ENCODE results near the gene TFB2M.
A peak's percentile ranks its signal among the peaks of the same experiment; 100 is the strongest.

TFB2M gene

DNA sequence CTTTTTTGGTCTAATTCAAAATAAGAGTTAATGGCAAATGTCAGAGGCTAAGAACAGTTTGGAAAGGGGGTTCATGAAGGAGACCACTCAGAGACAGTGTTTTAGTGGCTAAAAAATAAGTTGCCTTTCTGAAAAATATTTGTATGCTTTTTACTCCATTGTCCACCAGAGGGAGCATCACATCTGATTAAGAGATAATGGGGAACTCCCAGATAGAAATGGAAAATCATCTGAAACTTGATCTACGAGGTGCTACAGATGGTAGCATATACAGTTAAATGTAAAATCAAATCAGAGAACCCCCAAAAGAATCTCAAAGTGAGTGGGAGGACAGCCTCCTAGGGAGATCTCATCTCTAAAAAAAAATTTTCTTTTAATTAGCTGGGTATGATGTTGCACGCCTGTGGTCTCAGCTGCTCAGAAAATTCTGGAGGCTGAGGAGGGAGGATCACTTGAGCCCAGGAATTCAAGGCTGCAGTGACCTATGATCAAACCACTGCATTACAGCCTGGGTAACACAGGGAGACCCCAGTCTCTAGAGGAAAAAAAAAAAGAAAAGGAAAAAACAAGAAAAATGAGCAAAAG is 68.6 kb downstream of the TFB2M start:
- Histone ChIP-seq H3K4me2 (ENCODE audit: low read depth, low read length, poor library complexity, severe bottlenecking) (no peak overlapping the region), H2AFZ (ENCODE audit: low read length) (no peak overlapping the region), H3F3A (ENCODE audit: low read depth) (no peaks in the 10 kb centered on the region), H3K4me1 (ENCODE audit: insufficient read depth, low read length, poor library complexity, severe bottlenecking) (peaks cover 5% of the 10 kb centered on the region), H4K20me1 (ENCODE audit: insufficient read depth, low read length, poor library complexity, severe bottlenecking) (peaks cover 7% of the 10 kb centered on the region), H3K79me2 (ENCODE audit: insufficient read depth, low read length) (peaks cover 34% of the 10 kb centered on the region), H3K9ac (ENCODE audit: low read depth, low read length, poor library complexity, severe bottlenecking) (no peak overlapping the region), H3K9me3 (ENCODE audit: insufficient read depth, low read depth, low read length) (no peaks in the 10 kb centered on the region), H3K9me2 (replicated peaks; ENCODE audit: low read depth, low read length) (no peaks in the 10 kb centered on the region), H3K36me3 (ENCODE audit: insufficient read depth, low read length) (no peaks in the 10 kb centered on the region), H3K4me3 (ENCODE audit: low read length, poor library complexity, severe bottlenecking) (no peak overlapping the region), H3K27me3 (ENCODE audit: insufficient read depth, low read length, poor library complexity, severe bottlenecking) (no peaks in the 10 kb centered on the region)
- TF ChIP-seq EZH2phosphoT487 (IDR thresholded peaks at IDR 0.05; ENCODE audit: borderline replicate concordance) = no peak
- TF ChIP-seq, protein P1, sequence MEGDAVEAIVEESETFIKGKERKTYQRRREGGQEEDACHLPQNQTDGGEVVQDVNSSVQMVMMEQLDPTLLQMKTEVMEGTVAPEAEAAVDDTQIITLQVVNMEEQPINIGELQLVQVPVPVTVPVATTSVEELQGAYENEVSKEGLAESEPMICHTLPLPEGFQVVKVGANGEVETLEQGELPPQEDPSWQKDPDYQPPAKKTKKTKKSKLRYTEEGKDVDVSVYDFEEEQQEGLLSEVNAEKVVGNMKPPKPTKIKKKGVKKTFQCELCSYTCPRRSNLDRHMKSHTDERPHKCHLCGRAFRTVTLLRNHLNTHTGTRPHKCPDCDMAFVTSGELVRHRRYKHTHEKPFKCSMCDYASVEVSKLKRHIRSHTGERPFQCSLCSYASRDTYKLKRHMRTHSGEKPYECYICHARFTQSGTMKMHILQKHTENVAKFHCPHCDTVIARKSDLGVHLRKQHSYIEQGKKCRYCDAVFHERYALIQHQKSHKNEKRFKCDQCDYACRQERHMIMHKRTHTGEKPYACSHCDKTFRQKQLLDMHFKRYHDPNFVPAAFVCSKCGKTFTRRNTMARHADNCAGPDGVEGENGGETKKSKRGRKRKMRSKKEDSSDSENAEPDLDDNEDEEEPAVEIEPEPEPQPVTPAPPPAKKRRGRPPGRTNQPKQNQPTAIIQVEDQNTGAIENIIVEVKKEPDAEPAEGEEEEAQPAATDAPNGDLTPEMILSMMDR (conservative IDR thresholded peaks at IDR 0.05; ENCODE audit: low read length) = peak; percentile 80

DNA sequence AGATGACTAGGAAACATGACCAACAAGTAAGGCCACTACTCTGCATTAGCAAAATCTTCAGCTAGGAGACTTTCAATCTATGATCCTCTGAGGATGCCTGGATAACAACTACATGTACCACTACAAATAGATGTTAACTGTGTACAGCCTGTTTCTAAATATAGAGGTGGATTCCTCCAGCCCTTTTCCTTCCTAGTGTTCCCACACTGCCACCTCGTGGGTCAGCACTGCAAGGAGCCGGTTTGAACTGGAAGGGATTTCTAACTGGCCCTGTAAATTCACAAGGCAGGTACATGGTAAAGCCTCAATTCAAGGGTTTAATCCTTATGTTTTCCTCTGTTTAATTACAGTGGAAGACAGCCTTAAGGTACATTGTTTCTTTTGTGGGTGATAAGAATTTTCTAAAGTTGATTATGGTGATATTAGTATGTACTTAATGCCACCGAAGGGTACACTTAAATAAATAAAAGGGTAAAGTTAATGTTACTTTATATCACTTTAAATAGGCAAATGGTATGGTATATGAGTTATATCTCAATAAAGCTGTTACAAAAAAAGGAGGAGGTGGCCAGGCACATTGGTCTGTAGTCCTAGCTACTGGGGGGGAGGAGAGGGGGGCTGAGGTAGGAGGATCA is 73.3 kb downstream of the TFB2M start:
- H3K9ac ChIP-seq (ENCODE audit: low read depth, low read length, poor library complexity, severe bottlenecking) = peak overlapping the region; percentile 24
- H3K4me1 ChIP-seq (ENCODE audit: insufficient read depth, low read length, poor library complexity, severe bottlenecking) = peaks cover 8% of the 10 kb centered on the region
- no peaks in the 10 kb centered on the region for H3K9me3 ChIP-seq (ENCODE audit: insufficient read depth, low read depth, low read length)
- peaks cover 37% of the 10 kb centered on the region for H3K79me2 ChIP-seq (ENCODE audit: insufficient read depth, low read length)
- peak overlapping the region; percentile 41 for H3K4me2 ChIP-seq (ENCODE audit: low read depth, low read length, poor library complexity, severe bottlenecking)
- TF ChIP-seq EZH2phosphoT487 (IDR thresholded peaks at IDR 0.05; ENCODE audit: borderline replicate concordance) = no peak
- TF ChIP-seq, protein P1 (conservative IDR thresholded peaks at IDR 0.05; ENCODE audit: low read length) = peak; percentile 90
- no peak overlapping the region for H2AFZ ChIP-seq (ENCODE audit: low read length)
- no peak overlapping the region for H3K4me3 ChIP-seq (ENCODE audit: low read length, poor library complexity, severe bottlenecking)
- H3K36me3 ChIP-seq (ENCODE audit: insufficient read depth, low read length) = no peaks in the 10 kb centered on the region
- H3K27me3 ChIP-seq (ENCODE audit: insufficient read depth, low read length, poor library complexity, severe bottlenecking) = no peaks in the 10 kb centered on the region
- H3K9me2 ChIP-seq (replicated peaks; ENCODE audit: low read depth, low read length) = no peaks in the 10 kb centered on the region
- no peaks in the 10 kb centered on the region for H3F3A ChIP-seq (ENCODE audit: low read depth)
- H4K20me1 ChIP-seq (ENCODE audit: insufficient read depth, low read length, poor library complexity, severe bottlenecking) = peaks cover 5% of the 10 kb centered on the region

- H4K20me1 ChIP-seq (ENCODE audit: insufficient read depth, low read length, poor library complexity, severe bottlenecking) = no peaks in the 10 kb centered on the region
These were observed 74.5 kb downstream of the TFB2M start for GRCh38 chr1:246491551-246492053.

More at GRCh38 chr1:246491551-246492053, 74.5 kb downstream of the TFB2M start:
- H3K4me1 ChIP-seq (ENCODE audit: insufficient read depth, low read length, poor library complexity, severe bottlenecking) = peaks cover 5% of the 10 kb centered on the region
- H3K4me2 ChIP-seq (ENCODE audit: low read depth, low read length, poor library complexity, severe bottlenecking) = no peak overlapping the region
- peaks cover 38% of the 10 kb centered on the region for H3K79me2 ChIP-seq (ENCODE audit: insufficient read depth, low read length)
- H3K27me3 ChIP-seq (ENCODE audit: insufficient read depth, low read length, poor library complexity, severe bottlenecking) = no peaks in the 10 kb centered on the region
- no peaks in the 10 kb centered on the region for H3K9me3 ChIP-seq (ENCODE audit: insufficient read depth, low read depth, low read length)
- no peak overlapping the region for H3K9ac ChIP-seq (ENCODE audit: low read depth, low read length, poor library complexity, severe bottlenecking)
- no peaks in the 10 kb centered on the region for H3K36me3 ChIP-seq (ENCODE audit: insufficient read depth, low read length)
- no peak overlapping the region for H3K4me3 ChIP-seq (ENCODE audit: low read length, poor library complexity, severe bottlenecking)
- no peak overlapping the region for H2AFZ ChIP-seq (ENCODE audit: low read length)
- no peaks in the 10 kb centered on the region for H3K9me2 ChIP-seq (replicated peaks; ENCODE audit: low read depth, low read length)
- H3F3A ChIP-seq (ENCODE audit: low read depth) = no peaks in the 10 kb centered on the region
- no peak for TF ChIP-seq EZH2phosphoT487 (IDR thresholded peaks at IDR 0.05; ENCODE audit: borderline replicate concordance)
- TF ChIP-seq, protein P1 (conservative IDR thresholded peaks at IDR 0.05; ENCODE audit: low read length) = no peak
